ENCODE results near the gene DUSP22.

The DUSP22 gene

DNA sequence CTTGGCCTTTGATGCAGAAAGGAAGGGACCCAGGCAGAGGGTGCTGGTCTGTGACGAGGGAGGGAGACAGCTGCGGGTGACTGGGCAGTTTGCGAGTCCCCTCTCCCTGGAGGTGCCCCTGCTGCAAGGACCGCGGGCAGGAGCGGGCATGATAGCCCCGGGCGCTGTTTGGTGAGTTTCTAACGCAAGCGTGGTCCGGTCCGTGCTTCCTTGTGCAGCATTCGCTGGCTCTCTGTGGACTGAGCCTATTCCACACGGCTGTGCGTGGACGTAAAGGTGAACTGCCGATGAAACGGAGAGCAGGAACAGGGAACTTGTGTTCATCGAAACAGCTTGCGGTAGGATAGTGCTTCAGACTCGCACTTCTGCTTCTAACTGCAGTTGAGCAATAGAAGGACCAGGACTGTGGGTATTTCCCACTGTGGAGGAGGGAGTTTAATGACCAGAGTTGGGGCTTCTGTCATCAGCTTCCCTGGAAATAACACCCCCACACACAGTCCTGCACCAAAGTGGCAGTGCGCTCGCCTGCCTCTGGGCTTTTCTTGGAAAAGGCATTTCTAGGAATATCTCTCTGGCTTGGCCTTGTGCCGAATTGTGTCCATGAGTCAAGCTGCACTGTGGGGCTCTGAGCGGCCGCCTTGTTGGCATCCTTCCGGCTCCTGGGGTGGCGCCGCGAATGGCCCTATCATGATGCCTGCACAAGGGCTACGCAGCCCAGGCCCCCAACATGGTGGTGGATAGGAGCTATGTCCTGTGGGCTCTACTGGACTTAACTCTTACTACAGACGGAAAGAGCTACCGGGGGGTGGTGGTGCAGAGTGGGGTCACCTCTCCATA is 48.9 kb downstream of the DUSP22 start:
- DNase-seq = no peak

GRCh38 chr6:341914-342831 is 49.9 kb downstream of the DUSP22 start:
- DNase-seq = no peak

DNA sequence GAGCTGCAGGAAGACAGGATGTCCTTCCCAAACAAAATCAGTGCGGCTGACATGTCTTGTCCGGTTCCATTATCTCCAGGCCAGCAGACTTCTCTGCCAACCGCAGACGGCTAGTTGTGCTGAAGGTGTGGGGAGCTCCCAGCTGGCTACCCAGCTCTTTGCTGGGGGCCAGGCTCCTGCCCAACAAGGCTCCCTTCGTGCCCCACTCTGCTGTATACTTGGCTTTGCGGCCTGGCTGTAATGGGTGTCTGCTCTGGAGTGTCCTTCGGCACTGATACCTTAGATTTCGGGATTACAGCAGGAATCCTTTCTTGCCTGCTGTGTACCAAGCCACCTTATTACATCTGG is 50.5 kb downstream of the DUSP22 start:
- DNase-seq = no peak

GRCh38 chr6:343226-343935 is 51.1 kb downstream of the DUSP22 start:
- DNase-seq = no peak

GRCh38 chr6:343960-344815 is 51.9 kb downstream of the DUSP22 start:
- no peak for DNase-seq

DNA sequence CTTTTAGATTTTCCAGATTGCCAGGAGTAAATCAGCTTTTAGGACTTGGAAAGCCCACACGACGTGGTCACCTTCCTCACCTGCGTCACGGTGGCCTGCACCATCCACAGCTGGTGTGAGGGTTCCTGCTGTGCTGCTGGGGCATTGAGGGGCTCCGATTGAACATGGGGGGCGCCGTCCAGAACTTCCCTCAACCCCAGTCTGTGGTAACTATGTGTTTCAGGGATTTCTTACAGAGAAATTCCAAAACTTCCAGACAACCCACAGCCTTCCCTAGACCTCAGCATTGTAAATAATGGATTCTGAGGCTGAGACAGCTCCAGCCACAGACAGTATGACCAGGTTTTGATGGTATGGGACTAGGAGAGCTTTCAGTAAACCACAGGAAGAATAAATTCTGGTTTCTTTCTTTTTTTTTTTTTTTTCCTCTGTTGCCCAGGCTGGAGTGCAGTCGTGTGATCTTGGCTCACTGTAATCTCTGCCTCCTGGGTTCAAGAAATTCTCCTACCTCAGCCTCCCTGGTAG is 52.6 kb downstream of the DUSP22 start:
- DNase-seq = no peak

DNA sequence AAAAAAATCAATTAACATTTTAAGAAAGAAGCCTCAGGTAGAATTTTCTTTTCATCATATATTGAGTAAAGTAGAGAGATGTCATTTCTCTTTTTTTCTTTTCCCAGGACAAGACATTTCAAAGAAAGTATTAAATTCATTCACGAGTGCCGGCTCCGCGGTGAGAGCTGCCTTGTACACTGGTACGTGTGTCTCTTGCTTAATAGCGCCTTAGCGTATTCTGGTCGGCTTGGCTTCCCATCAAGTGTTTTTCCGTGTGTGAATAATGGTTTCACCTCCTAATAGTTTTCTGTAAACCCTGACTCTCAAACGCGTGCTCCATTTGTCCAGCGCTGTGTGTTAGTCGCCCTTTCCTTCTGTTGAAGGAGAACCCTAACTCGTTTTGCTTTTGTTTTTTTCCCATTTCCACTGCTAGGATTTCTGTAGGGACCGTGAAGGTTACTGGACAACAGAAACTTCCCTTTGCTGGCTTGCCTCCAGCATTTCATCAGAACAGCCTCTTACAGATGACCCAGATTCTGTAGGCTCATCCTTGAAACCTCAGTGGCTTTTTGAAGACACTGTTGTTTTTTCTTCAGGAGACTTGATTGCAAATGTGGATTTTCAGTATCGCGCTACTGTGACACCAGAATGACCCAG is 53.6 kb downstream of the DUSP22 start:
- no peak for DNase-seq

- no peak for DNase-seq
Measured at GRCh38 chr6:346386-347030, 54.2 kb downstream of the DUSP22 start.

DNA sequence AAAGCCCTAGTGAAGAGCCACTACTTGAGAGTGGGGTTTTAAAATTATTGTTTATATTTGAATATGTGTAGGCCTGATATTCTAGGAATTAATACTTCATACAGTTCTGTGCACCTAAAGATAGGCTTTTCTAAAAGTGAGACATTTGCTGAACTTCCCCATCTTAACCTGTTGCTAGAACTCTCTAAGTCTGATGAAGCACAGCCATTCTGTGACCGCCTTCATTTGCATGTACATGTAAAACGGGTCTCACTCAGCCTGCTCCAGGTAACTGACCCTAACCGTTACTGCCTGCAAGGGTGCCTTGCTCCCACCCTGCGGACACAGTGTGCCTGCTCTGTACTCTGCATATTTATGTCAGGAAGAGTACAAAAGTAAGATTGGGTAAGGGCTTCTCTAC is 54.9 kb downstream of the DUSP22 start:
- no peak for DNase-seq

GRCh38 chr6:347951-348859 is 55.9 kb downstream of the DUSP22 start:
- DNase-seq = no peak

GRCh38 chr6:348860-349396 is 56.6 kb downstream of the DUSP22 start:
- no peak for DNase-seq

- DNase-seq = no peak
Measured at GRCh38 chr6:349491-349921, 57.2 kb downstream of the DUSP22 start.

DNA sequence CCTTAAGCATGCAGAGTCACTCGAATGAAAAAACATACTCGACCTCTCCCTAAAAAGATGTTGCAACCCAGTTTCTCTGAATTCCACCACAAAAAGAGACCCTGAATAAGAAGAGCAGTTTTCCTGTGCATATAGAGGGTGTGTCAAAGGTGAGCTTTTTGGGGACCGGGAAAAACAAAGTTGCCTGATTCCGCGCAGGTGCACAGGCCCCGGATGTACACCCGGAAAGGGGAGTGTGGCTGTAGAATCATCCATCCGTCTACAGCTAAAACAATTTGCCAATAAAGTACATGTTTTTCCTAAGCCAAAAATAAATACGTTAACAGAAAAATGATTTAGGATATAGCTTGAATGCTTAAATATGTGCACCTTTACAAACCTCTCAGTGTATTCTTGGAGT is 58.1 kb downstream of the DUSP22 start:
- DNase-seq = no peak

- DNase-seq = no peak
Measured at GRCh38 chr6:351011-351866, 59.0 kb downstream of the DUSP22 start.

- DNase-seq = no peak
Measured at GRCh38 chr6:351867-352289, 59.6 kb downstream of the DUSP22 start.

DNA sequence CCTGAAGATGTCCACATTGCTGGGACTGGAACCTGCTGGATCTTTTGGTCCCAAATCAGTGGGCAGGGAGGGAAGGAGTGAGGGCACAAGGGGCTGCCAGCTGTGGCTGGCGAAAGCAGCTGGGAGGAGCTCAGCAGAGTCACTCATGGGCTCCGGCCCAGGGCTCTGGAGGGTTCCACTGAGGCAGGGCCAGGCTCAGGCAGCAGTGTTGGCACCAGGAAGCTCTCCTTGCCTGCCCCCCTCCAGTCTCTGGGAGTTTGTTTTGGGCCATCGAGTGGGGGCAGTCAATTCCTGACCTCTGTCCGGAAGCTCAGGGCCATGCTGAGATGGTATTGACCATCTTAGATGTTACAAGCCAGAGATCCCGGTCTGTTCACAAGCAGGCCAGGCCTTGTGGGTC is 60.2 kb downstream of the DUSP22 start:
- DNase-seq = no peak

DNA sequence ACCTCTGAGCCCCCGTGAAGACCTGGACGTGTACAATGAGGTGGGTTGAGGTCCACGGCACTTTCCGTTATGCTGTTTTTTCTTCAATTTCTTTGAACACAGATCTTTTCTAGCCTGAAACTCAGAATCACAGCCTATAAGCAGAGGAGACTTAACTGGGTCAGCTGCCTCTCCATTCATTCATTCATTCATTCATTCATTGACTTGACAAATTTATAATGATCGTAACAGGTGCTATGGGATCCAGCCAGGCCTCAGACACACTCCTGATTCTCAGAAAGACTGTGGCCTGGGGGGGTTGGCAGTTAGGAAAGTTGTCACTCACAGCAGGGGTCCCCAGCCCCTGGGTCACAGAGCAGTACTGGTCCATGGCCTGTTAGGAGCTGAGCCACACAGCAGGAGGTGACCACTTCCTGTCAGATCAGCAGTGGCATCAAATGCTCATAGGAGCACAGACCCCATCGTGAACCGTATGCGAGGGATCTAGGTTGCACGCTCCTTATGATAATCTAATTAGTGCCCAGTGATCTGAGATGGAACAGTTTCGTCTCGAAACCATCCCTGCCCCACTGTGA is 60.7 kb downstream of the DUSP22 start:
- no peak for DNase-seq

Data from stimulated activated CD4-positive, alpha-beta T cell treated with anti-CD3 and anti-CD28 coated beads, Interleukin-2, amount 100 ng/mL, for 48 hours (primary cell).